Measurements from ENCODE around the gene UBE2E2. TPM values are rescaled to one million over a fixed set of nuclear protein-coding genes. Genes with fewer than 3 reads are reported as not detected.
"Not testable (repeated sequence)": the region's sequence is repeated elsewhere in the genome, so short reads cannot be mapped to it uniquely, and the experiment has no call there.

Gene UBE2E2
- total RNA-seq, 1 donor from 2014 or later, result 61.3 TPM

DNA sequence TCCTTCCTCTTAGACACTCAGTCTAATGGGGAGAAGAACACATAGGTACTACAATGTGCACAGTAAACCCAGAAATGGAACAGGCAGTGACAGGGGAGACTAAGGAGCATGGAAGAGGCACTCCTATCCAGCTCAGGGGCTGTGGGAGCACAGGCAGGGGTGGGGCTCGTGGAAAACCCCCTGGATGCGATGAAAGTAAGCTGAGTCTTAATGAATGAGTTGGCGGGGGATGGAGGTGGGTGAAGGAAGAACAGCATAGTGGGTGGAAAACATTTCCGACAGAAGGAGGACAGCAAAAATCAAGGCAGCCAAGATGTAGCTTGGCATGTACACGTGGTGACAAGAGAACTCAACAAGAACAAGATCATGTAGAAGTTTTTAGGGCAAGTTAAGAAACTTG, 33.6 kb upstream of the UBE2E2 start:
- FAIRE-seq (no peak), DNase-seq (ENCODE audit: low read depth) (no peak)
- Histone ChIP-seq H3K4me3 (ENCODE audit: low read depth, low read length) (no peak overlapping the region), H3K27me3 (ENCODE audit: control insufficient read depth, insufficient read depth, low read length) (peaks cover 2% of the 10 kb centered on the region), H3K36me3 (ENCODE audit: control insufficient read depth, insufficient read depth, low read length) (no peaks in the 10 kb centered on the region)
- TF ChIP-seq, protein P1, sequence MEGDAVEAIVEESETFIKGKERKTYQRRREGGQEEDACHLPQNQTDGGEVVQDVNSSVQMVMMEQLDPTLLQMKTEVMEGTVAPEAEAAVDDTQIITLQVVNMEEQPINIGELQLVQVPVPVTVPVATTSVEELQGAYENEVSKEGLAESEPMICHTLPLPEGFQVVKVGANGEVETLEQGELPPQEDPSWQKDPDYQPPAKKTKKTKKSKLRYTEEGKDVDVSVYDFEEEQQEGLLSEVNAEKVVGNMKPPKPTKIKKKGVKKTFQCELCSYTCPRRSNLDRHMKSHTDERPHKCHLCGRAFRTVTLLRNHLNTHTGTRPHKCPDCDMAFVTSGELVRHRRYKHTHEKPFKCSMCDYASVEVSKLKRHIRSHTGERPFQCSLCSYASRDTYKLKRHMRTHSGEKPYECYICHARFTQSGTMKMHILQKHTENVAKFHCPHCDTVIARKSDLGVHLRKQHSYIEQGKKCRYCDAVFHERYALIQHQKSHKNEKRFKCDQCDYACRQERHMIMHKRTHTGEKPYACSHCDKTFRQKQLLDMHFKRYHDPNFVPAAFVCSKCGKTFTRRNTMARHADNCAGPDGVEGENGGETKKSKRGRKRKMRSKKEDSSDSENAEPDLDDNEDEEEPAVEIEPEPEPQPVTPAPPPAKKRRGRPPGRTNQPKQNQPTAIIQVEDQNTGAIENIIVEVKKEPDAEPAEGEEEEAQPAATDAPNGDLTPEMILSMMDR (IDR thresholded peaks at IDR 0.05; ENCODE audit: insufficient read depth, low read length, severe bottlenecking), result no peak

- H3K27me3 ChIP-seq (ENCODE audit: control insufficient read depth, insufficient read depth, low read length), result no peaks in the 10 kb centered on the region
- DNase-seq (ENCODE audit: low read depth), result peak; percentile 35
- H3K4me3 ChIP-seq (ENCODE audit: low read depth, low read length), result no peak overlapping the region
- no peaks in the 10 kb centered on the region for H3K36me3 ChIP-seq (ENCODE audit: control insufficient read depth, insufficient read depth, low read length)
- TF ChIP-seq, protein P1 (IDR thresholded peaks at IDR 0.05; ENCODE audit: insufficient read depth, low read length, severe bottlenecking), result no peak
- FAIRE-seq, result no peak
Observed at GRCh38 chr3:23170291-23170690, 32.8 kb upstream of the UBE2E2 start.

GRCh38 chr3:23172059-23172458, 31.1 kb upstream of the UBE2E2 start:
- no peaks in the 10 kb centered on the region for H3K27me3 ChIP-seq (ENCODE audit: control insufficient read depth, insufficient read depth, low read length)
- no peaks in the 10 kb centered on the region for H3K36me3 ChIP-seq (ENCODE audit: control insufficient read depth, insufficient read depth, low read length)
- DNase-seq (ENCODE audit: low read depth), result peak; percentile 50
- H3K4me3 ChIP-seq (ENCODE audit: low read depth, low read length), result no peak overlapping the region
- no peak for FAIRE-seq
- TF ChIP-seq, protein P1 (IDR thresholded peaks at IDR 0.05; ENCODE audit: insufficient read depth, low read length, severe bottlenecking), result no peak

- DNase-seq (ENCODE audit: low read depth), result no peak
- Histone ChIP-seq H3K36me3 (ENCODE audit: control insufficient read depth, insufficient read depth, low read length) (no peaks in the 10 kb centered on the region), H3K27me3 (ENCODE audit: control insufficient read depth, insufficient read depth, low read length) (no peaks in the 10 kb centered on the region), H3K4me3 (ENCODE audit: low read depth, low read length) (no peak overlapping the region)
- TF ChIP-seq, protein P1 (IDR thresholded peaks at IDR 0.05; ENCODE audit: insufficient read depth, low read length, severe bottlenecking), result no peak
- no peak for FAIRE-seq
Observed at GRCh38 chr3:23174426-23175039, 28.6 kb upstream of the UBE2E2 start.

DNA sequence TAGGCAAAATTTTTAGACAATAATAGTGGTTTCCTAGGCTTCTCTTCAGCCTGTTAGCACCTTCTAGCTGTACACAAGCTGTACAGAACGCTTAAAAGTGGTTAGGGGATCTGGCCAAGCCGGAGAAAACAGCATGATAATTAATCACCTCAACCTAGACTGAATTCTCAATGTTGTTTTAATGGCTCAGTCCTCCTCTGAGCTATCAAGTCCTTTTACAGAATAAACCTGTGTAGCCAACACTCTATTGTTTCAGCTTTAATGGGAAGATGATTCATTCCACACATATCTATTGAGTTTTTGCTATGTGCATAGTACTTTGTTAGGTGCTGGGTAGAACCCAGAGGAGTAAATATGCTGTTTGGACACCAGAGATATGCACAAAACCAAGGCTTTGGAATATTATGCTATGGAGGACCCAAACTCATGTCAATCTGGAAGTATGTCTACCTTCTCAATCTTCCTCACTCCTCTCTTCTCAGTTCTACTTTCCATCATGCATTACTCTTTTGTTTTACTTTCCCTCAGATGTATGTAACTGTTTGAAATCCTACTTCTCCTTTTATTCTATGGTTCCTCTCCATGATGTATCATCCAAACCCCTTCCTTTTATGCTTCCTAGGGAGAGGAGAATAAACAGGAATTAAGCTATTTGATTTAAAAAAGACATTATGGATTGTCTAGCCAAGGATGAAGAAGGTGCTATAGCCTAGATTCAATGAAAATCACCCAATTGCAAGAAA, 27.6 kb upstream of the UBE2E2 start:
- TF ChIP-seq, protein P1 (IDR thresholded peaks at IDR 0.05; ENCODE audit: insufficient read depth, low read length, severe bottlenecking), result no peak
- Histone ChIP-seq H3K27me3 (ENCODE audit: control insufficient read depth, insufficient read depth, low read length) (no peaks in the 10 kb centered on the region), H3K4me3 (ENCODE audit: low read depth, low read length) (no peak overlapping the region), H3K36me3 (ENCODE audit: control insufficient read depth, insufficient read depth, low read length) (no peaks in the 10 kb centered on the region)
- FAIRE-seq, result no peak
- DNase-seq (ENCODE audit: low read depth), result peak; percentile 44

- not testable (repeated sequence) for H3K4me3 ChIP-seq (ENCODE audit: low read depth, low read length); H3K36me3 ChIP-seq (ENCODE audit: control insufficient read depth, insufficient read depth, low read length); DNase-seq (ENCODE audit: low read depth); H3K27me3 ChIP-seq (ENCODE audit: control insufficient read depth, insufficient read depth, low read length); FAIRE-seq
Observed at GRCh38 chr3:23176839-23177238, 26.3 kb upstream of the UBE2E2 start.
